VCaP (cell line): ENCODE data around the gene PRM1.

Source experiments
- H3K27ac ChIP-seq: fragments of 450-650 bp; 2 replicates; pipeline ENCODE4 v1.5.1; 2017
- TF ChIP-seq, protein P1 (sequence below): fragments of 450-650 bp; conservative IDR thresholded peaks from 2 replicates; pipeline ENCODE4 v1.5.1; 2017; ENCODE audit warnings: mild to moderate bottlenecking, moderate library complexity

The PRM1 gene

GRCh38 chr16:11236461-11237254 lies 44.5 kb downstream of the PRM1 start:
- no peak overlapping the region for H3K27ac ChIP-seq

DNA sequence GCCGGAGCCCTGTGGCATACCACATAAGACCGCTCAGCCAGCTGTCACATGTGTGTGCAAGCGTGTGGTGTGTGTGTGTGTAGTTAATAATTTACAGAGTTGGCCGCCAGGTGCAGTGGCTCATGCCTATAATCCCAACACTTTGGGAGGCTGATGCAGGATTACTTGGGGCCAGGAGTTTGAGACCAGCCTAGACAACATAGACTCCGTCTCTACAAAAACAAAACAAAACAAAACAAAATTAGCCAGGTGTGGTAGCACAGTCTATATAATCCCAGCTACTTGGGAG lies 45.5 kb downstream of the PRM1 start:
- TF ChIP-seq, protein P1, sequence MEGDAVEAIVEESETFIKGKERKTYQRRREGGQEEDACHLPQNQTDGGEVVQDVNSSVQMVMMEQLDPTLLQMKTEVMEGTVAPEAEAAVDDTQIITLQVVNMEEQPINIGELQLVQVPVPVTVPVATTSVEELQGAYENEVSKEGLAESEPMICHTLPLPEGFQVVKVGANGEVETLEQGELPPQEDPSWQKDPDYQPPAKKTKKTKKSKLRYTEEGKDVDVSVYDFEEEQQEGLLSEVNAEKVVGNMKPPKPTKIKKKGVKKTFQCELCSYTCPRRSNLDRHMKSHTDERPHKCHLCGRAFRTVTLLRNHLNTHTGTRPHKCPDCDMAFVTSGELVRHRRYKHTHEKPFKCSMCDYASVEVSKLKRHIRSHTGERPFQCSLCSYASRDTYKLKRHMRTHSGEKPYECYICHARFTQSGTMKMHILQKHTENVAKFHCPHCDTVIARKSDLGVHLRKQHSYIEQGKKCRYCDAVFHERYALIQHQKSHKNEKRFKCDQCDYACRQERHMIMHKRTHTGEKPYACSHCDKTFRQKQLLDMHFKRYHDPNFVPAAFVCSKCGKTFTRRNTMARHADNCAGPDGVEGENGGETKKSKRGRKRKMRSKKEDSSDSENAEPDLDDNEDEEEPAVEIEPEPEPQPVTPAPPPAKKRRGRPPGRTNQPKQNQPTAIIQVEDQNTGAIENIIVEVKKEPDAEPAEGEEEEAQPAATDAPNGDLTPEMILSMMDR: no peak
- H3K27ac ChIP-seq: no peak overlapping the region

More at GRCh38 chr16:11236461-11237254, 44.5 kb downstream of the PRM1 start:
- TF ChIP-seq, protein P1: no peak

DNA sequence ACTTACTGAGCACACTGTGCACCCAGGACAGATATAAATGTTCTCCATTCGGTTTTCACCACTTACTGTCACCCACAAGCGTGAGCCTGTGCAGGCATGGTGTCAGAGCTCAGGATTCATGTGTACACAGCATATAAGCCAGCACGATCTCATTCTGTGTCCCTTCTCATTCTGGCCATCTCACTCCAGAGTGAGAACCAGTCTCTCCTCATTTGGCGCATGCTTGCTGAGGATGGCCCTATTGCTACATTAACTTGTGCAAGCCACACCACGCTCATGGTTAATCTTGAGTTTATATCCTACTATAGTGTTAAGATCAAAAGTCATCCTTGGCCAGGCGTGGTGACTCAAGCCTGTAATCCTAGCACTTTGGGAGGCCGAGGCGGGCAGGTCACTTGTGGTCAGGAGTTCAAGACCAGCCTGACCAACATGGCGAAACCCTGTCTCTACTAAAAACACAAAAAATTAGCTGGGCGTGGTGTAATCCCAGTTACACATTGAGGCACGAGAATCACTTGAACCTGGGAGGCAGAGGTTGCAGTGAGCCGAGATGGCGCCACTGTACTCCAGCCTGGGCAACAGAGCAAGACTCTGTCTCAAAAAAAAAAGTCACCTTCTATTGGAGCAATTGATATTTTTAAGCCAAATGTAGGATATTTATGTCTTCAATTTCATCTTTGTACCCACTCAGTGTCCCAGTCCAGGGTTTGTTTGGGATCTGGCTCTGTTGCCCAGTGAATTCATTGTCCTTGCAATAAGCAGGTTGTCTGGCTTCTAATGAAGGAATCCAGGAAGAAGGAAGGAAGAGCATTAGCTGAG lies 46.0 kb downstream of the PRM1 start:
- no peak overlapping the region for H3K27ac ChIP-seq
- TF ChIP-seq, protein P1: no peak

DNA sequence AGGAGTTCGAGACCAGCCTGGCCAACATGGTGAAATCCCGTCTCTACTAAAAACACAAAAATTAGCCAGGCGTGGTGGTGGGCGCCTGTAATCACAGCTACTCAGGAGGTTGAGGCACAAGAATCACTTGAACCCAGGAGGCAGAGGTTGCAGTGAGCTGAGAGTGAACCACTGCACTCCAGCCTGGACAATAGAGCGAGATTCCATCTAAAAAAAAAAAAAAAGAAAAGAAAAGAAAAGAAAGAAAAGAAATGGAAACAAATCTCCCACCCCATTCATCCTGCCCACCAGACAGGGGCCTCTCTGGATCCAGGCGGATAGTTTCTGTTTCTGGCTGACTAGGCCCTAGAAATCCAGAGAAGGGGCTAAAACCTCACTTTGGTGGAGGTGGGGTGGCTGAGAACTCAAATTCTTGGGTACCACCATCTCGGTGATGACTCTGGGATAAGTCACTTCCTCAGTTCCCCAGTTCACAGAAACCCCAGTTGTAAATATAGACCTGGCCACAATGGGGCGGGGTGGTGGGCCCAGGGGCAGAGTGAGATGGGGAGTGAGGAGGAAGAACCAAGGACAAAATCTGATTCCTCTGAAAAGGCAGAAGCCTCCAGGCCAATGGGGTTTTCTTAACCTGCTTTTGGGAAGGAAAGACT lies 47.3 kb downstream of the PRM1 start:
- no peak overlapping the region for H3K27ac ChIP-seq

GRCh38 chr16:11232852-11233726 lies 48.0 kb downstream of the PRM1 start:
- no peak overlapping the region for H3K27ac ChIP-seq
- TF ChIP-seq, protein P1: no peak

More for the DNA sequence above, 47.3 kb downstream of the PRM1 start:
- TF ChIP-seq, protein P1: no peak

- H3K27ac ChIP-seq: no peak overlapping the region
- TF ChIP-seq, protein P1: no peak
Measured at GRCh38 chr16:11232302-11232851, 48.8 kb downstream of the PRM1 start.
